GM03348 (cell line): Measurements from ENCODE around the gene NKD1.
"Not testable (repeated sequence)": the region's sequence is repeated elsewhere in the genome, so short reads cannot be mapped to it uniquely, and the experiment has no call there.

Source experiments
- DNase-seq: peaks from one replicate; pipeline ENCODE4 v3.0.0; 2012; ENCODE audit warnings: low spot score

NKD1 gene

DNA sequence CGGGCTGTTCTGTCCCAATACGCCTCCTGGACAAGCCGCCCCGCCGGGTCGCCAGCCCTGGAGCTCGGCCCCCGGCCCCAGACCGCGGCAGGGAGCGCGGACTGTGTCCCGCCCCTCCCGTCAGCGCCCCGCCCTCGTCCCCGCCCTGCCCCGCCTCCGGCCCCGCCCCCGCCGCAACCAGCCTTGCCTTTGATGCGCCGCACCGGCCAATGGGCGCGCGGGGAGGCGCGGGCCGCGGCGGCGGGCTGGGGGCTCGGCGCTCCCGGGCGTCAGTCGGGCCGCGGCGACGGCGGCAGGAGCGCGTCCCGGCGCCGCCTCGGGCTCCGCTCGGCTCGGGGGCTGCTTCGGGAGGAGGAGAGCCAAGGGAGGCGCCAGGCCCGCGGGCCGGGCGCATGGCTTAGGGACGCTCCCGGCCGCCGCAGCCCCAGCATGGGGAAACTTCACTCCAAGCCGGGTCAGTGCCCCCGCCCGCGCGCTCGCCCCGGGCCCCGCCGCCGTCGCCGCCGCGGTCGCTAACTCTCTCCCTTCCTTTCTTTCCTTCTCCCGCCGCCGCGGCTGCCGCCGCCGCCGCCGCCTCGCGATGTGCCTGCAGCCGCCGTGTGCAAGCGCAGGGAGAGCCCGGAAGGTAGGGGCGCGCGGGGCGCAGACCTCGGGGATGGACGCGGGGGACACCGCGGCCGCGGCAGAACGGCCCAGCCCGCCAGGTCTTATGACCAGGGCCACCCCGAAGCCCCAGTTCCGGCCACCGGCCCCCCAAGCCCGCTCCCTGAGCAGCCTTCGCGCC, at the start of gene NKD1:
Gene NKD1 (plus strand): TSS at position 272 of the 784 bp plus-strand sequence. CDS start 158 bp downstream, at position 430.
- peak; percentile 95 for DNase-seq

DNA sequence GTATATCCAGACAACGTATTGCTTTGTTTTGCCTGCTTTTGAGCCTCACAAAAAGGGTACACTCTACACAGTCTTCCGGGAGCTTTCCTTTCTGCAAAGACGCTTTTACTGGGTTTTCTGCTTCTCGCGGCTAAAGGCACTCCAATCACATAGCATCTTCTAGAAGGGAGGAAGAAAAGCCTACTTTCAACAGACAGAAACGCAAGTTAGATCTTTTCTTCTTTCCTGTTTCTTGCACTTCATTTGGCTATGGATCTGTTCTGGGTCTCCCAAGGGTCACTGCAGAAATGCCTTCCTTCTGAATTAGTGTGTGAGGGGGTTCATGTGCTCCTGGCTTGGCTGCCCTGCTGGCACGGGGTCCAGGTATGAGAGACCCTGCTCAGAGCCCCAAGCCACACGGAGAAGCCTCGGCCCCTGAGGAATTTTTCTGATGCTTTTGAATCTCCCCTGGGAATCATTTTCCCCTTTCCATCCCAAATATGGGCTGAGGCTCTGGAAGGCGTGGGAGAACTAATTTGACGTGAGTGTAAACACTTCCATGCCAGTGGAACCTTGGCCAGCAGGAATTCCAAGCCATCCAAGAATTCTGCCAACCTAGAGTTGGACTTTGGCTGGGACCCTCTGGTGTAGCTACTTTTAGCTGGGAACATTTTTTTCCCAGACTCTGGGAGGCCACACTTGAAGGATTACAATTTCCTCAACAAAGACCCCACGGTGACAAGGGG, 49.6 kb upstream of the NKD1 start:
- DNase-seq, result no peak

GRCh38 chr16:50499254-50499653, 48.9 kb upstream of the NKD1 start:
- DNase-seq, result no peak

DNA sequence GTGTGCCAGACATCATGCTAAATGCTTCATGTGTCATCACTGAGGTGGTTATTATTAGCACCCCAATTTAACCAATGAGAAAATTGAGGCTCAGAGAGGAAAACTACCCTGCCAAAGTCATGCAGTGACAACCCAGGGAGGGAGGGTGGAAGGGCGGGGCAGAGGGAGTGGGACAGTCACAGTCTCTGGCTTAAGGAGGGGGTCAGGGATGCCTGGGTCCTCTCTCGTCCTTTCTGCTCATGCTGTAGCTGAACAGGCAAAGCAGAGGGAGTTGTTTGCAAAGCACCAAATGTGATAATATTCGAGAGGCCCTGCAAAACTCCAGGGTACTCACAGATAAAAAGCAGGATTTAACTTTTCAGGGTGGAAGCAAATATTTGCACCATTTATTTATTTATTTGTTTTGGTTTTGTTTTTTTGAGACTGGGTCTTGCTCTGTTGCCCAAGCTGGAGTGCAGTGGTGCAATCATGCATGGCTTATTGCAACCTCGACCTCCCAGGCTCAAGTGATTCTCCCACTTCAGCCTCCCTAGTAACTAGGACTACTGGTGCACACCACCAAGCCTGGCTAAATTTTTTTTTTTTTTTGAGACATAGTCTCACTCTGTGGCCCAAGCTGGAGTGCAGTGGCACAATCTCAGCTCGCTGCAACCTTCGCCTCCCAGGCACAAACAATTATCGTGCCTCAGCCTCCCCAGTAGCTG, 47.9 kb upstream of the NKD1 start:
- no peak for DNase-seq

- DNase-seq, result no peak
Measured at GRCh38 chr16:50501251-50501650, 46.9 kb upstream of the NKD1 start.

GRCh38 chr16:50501986-50502615, 46.1 kb upstream of the NKD1 start:
- no peak for DNase-seq

DNA sequence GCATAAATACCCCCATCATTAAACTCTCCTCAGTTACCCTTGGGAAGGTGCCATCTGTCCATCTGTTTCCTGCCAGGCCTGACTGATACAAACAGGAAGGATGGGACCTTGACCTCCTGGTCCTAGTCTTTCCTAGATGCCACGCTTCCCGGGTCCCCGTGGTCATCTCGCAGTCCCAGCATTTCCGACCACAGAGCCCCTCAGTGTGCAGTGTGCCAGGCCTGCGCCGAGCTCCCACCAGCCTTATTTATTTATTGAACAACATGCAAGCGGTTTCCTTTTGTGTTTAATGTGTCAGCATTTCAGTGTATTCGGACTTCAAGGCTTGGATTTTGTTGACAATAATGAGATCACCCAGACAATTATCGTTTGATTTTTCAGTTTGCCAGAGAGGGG, 45.6 kb upstream of the NKD1 start:
- no peak for DNase-seq

GRCh38 chr16:50503868-50504531, 44.2 kb upstream of the NKD1 start:
- not testable (repeated sequence) for DNase-seq

DNA sequence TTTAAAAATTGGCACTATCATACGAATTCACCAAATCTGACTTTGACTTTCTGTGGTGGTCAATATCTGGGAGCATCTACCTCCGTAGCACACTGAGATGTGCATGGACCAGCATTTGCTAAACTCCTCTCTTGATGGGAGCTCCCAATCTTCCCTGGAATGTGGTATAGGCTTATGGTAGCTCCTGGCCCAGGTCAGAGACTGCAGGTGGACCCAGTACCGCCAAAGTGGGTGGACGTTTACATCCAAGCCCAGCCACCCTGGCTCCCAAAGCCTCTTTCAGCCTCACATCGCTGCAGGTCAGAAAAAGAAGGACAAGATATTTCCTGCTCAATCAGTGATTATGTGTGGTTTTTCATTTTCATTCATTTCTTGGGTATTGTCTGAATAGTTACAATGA, 43.1 kb upstream of the NKD1 start:
- no peak for DNase-seq

GRCh38 chr16:50505714-50506542, 42.3 kb upstream of the NKD1 start:
- no peak for DNase-seq

DNA sequence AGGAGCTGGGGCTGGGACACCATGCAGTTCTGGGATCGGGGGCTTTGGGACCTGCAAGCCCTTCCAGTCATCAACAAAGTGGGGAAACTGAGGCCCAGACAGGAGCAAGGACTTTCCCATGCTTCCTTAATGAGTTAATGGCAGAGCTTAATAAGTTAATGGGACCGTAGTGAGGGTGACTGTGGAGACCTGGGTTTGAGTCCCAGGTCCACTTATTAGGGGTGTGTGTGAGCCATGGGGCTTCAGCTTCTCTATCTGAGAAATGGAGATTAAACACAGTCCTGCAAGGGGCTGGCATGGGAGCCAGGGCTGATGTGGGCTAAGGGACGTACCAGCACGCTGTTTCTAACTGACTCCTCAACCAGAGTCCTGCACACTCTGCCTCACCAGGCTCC, 41.7 kb upstream of the NKD1 start:
- DNase-seq, result no peak

DNA sequence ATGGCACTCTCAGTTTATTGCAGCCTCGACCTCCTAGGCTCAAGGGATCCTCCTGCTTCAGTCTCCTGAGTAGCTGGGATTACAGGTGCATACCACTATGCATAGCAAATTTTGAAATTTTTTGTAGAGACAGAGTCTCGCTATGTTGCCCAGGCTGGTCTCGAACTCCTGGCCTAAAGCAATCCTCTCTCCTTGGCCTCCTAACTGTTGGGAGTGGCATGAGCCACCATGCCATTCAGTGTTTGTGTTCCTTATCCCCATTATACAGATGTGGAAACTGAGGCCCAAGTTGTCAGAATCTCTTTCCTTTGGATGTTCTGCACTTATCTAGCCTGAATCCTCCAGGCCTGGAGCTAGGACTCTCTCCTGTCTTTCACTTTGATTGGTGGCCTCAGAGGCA, 40.8 kb upstream of the NKD1 start:
- no peak for DNase-seq

DNA sequence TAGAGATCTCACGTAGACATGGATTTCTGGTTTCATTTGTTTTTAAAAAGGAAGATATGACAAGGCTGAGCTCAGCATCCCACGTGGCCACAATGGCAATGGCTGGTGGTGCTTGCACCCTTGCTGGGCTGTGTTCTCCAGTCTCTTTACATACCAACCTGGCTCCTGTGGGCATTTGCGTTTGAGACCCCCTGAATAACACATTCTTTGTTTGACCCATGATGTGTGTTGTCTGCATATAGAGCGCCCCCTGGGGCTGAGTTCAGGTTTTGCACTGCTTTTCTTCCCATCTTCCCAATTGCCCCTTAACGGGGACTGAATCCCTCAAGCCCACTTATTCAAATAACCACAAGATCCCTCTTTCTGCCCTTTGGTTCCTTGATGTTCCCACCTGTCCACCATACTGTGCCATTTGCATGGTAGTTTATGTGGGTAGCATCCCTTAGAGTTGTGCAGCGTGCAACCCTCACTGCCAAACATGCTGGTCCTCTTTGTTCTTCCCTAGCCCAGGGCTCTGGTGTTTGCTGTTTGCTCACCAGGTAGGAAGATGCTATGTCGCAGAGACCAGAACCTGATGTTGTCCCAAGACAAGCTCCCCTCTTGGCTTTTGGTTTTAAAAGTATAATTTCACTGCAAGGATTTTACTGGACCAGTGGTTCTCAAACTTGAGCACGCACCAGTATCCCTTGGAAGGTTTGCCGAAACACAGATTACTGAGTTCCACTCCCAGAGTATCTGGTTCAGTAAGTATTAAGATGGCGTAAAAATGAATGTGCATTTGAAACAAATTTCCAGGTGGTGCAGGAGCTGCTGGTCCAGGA, 38.5 kb upstream of the NKD1 start:
- DNase-seq, result peak; percentile 30

DNA sequence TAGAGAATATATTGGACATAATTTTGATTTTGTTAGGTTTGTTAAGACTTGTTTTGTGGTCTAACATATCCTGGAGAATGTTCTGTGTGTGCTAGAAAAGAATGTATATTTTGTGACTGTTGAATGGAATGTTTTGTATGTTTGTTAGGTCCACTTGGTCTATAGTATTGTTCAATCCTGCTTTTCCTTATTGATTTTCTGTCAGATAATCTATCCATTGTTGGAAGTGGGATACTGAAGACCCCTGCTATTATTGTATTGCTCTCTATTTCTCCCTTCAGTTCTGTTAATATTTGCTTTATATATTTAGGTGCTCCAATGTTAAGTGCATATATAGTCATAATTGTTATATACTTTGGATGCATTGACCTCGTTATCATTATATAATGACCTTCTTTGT, 33.0 kb upstream of the NKD1 start:
- DNase-seq, result no peak

DNA sequence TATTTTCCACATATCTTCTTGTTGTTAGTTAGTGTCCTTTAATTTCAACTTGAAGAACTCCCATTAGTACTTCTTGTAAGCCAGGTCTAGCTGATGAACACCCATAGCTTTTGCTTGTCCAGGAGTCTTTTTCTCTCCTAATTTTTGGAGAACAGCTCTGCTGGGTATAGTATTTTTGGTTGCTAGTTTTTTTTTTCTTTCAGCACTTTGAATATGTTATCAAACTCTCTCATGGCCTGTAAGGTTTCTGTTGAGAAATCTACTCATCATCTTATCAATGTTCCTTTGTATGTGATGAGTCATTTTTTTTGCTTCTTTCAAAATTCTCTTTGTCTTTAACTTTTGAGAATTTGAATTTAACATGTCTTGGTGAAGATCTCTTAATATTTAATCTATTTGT, 31.8 kb upstream of the NKD1 start:
- DNase-seq, result no peak

DNA sequence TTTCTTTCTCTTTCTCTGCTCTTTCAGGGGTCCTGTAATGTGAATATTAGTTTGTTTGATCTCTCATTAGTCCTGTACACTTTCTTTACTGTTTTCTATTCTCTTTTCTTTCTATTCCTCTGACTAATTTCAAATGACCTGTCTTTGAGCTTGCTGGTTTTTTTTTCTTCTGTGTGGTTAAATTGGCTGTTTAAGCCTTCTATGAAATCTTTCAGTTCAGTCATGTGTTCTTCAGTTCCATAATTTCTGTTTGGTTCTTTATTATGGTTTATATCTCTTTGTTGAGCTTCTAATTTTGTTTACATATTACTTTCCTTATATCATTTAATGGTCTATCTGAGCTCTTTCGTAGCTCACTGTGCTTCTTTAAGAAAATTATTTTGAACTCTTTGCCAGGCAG, 31.3 kb upstream of the NKD1 start:
- DNase-seq, result no peak

- no peak for DNase-seq
Measured at GRCh38 chr16:50517450-50518252, 30.5 kb upstream of the NKD1 start.

DNA sequence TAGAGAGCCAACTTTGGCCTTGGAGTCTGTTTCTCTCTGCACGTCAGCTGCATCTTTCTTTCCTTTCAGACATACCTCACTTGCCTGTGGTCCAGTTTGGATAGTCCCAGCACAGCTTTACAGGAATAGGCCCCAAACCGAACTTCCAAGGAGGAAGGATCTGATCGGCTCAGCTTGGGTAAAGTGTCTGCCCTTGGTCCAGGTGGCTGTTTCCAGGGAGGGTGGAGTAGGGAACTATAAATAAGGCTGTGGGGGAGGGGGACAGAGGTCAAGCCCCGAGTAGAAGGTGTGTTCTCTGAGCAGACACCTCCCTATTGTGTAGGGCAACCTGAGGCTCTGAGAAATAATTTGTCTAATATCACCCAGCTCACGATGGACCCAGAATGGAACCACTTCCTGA, 29.2 kb upstream of the NKD1 start:
- DNase-seq, result no peak

DNA sequence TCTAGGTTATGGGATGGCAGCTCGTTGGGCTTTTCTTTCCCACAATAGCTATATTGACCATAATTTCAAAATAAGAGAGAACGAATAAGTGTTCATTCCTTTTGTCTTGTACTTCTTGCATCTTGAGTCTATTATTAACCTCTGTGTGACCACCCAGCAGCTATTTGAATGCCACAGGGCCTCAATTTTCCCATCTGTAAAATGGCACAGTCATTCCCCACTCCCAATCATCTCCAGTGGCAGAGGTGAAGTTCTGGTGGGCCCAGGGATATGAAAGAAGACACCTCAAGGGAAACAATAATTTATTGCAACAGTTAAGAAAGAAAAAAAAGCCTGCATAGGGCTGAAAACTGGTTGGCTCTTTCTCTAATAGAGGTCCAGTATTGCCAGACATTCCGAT, 28.6 kb upstream of the NKD1 start:
- DNase-seq, result no peak
